DND-41 (cell line): Measurements from ENCODE around the gene PAWR.

Source experiments
- EZH2 ChIP-seq: IDR thresholded peaks from 3 replicates; pipeline ENCODE4 v1.6.1; 2012; ENCODE audit warnings: borderline replicate concordance, low read depth, mild to moderate bottlenecking, moderate library complexity, low read length, inconsistent platforms; ENCODE audit not compliant: severe bottlenecking
- TF ChIP-seq, protein P1 (sequence below): IDR thresholded peaks from 2 replicates; pipeline ENCODE4 v1.5.1; 2012; ENCODE audit warnings: borderline replicate concordance, low read length, moderate library complexity, mild to moderate bottlenecking; ENCODE audit not compliant: poor library complexity, severe bottlenecking; ENCODE audit errors: extremely low read depth

DNA sequence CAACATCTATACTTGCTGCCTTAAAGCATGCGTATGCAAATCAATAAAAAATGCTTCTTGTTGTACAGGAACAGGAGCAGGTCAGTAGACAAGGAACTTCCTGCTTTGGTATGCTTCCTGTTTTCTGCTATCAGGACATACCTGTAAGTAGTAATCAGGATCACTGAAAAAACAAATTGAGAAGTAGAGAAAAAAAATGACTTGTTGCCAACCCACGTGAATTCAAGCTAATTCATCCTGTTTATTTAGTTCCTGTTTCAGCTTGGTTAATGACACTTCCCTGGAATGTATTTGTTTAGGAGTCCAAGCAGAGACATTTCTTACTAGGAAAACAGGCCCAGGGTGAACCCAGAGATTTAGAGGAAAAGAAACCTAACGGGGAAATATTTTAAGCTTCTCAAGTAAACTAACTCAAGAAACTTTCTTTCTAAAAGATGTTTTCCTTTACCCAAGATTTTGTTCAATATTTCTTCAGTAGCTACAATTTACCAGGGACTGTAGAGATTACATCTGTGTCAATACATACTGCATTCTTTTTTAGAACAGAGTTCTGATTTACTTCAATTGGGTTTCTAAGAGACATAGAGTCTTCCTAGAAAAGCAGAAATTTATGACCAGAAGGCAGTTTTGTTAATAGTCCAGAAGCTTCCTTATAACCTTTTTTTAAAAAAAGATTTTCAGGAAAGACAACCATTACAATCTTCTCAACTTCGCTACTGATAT is 124.2 kb downstream of the PAWR start:
- TF ChIP-seq EZH2, result no peak
- TF ChIP-seq, protein P1, sequence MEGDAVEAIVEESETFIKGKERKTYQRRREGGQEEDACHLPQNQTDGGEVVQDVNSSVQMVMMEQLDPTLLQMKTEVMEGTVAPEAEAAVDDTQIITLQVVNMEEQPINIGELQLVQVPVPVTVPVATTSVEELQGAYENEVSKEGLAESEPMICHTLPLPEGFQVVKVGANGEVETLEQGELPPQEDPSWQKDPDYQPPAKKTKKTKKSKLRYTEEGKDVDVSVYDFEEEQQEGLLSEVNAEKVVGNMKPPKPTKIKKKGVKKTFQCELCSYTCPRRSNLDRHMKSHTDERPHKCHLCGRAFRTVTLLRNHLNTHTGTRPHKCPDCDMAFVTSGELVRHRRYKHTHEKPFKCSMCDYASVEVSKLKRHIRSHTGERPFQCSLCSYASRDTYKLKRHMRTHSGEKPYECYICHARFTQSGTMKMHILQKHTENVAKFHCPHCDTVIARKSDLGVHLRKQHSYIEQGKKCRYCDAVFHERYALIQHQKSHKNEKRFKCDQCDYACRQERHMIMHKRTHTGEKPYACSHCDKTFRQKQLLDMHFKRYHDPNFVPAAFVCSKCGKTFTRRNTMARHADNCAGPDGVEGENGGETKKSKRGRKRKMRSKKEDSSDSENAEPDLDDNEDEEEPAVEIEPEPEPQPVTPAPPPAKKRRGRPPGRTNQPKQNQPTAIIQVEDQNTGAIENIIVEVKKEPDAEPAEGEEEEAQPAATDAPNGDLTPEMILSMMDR, result no peak
